Nephron progenitor cell (in vitro differentiated cells): ENCODE measurements around the gene PTPRK.

Source experiments
- DNase-seq: peaks from one replicate; pipeline ENCODE4 v3.0.0; 2021
- H3K27ac Mint-ChIP-seq: 2 replicates; pipeline ENCODE4 v1.8.0; 2021; ENCODE audit warnings: mild to moderate bottlenecking, moderate library complexity, mixed read lengths
- H3K27me3 Mint-ChIP-seq: 2 replicates; pipeline ENCODE4 v1.8.0; 2021; ENCODE audit warnings: mild to moderate bottlenecking, low read depth, mixed read lengths; ENCODE audit not compliant: poor library complexity
- H3K36me3 Mint-ChIP-seq: 2 replicates; pipeline ENCODE4 v1.8.0; 2021; ENCODE audit warnings: low read depth, mixed read lengths
- H3K4me1 Mint-ChIP-seq: 2 replicates; pipeline ENCODE4 v1.8.0; 2021; ENCODE audit warnings: mixed read lengths
- H3K4me3 Mint-ChIP-seq: 2 replicates; pipeline ENCODE4 v1.8.0; 2021; ENCODE audit warnings: mild to moderate bottlenecking, moderate library complexity, mixed read lengths
- H3K9me3 Mint-ChIP-seq: 2 replicates; pipeline ENCODE4 v1.8.0; 2021; ENCODE audit warnings: mild to moderate bottlenecking, moderate library complexity, mixed read lengths
- TF ChIP-seq, protein P1 (sequence below): fragments of 200-600 bp; sonication (generic); IDR thresholded peaks from 2 replicates; pipeline ENCODE4 v1.5.0; 2021; ENCODE audit warnings: antibody characterized with exemption

Gene PTPRK

DNA sequence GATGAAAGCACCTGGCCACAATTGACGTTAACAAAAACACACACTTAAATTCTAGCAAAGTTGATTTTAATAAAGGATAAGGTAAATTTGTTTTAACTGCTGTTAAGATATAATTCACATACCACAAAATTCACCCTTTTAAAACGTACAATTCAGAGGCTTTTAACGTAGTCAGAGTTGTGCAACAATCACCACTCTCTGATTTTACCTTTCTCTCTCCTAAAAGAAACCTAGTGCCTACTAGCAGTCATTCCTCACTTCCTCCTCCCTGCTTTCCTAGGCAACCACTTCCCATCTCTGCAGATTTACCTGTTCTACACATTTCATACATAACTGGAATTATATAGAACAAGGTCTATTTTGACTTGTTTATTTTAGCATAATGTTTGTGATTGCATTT is 58.9 kb downstream of the PTPRK start:
- H3K4me3 Mint-ChIP-seq: no peak overlapping the region
- H3K4me1 Mint-ChIP-seq: no peaks in the 10 kb centered on the region
- TF ChIP-seq, protein P1, sequence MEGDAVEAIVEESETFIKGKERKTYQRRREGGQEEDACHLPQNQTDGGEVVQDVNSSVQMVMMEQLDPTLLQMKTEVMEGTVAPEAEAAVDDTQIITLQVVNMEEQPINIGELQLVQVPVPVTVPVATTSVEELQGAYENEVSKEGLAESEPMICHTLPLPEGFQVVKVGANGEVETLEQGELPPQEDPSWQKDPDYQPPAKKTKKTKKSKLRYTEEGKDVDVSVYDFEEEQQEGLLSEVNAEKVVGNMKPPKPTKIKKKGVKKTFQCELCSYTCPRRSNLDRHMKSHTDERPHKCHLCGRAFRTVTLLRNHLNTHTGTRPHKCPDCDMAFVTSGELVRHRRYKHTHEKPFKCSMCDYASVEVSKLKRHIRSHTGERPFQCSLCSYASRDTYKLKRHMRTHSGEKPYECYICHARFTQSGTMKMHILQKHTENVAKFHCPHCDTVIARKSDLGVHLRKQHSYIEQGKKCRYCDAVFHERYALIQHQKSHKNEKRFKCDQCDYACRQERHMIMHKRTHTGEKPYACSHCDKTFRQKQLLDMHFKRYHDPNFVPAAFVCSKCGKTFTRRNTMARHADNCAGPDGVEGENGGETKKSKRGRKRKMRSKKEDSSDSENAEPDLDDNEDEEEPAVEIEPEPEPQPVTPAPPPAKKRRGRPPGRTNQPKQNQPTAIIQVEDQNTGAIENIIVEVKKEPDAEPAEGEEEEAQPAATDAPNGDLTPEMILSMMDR: no peak
- DNase-seq: no peak
- no peak overlapping the region for H3K27ac Mint-ChIP-seq
- no peaks in the 10 kb centered on the region for H3K36me3 Mint-ChIP-seq
- H3K9me3 Mint-ChIP-seq: no peaks in the 10 kb centered on the region
- no peaks in the 10 kb centered on the region for H3K27me3 Mint-ChIP-seq

DNA sequence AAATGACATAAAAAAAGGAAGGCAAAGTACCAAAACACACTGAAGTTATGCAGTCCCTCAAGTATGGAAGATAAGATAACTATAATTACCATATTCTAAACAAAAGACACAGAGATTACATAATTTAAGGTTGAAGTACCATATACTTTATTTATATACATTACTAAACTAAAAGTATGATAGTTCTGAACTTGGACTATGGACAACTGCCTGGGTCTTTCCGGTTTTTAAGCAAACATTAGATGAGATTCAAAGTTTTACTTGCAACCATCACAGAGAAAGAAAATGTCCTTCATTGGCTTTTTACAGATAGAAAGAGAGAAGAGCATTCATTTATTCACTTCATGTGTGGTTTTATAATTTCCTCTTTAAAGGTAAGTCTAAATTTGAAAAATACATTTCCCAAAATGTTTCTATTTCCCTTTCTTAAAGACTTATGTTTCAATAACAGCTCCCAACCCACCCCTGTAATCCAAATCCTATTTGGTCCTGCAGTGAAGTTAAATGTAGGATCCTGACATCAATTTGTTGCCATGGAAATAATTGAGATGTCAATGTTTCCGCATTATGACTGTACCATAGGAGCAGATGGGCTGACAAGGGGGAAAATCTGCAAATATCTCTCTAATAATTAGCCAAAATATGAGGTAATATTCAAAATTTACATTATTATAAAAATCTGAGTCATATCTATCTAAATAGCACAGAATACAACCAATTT is 63.7 kb downstream of the PTPRK start:
- no peak for DNase-seq
- peaks cover 7% of the 10 kb centered on the region for H3K9me3 Mint-ChIP-seq
- no peak overlapping the region for H3K4me3 Mint-ChIP-seq
- H3K27me3 Mint-ChIP-seq: no peaks in the 10 kb centered on the region
- peaks cover 8% of the 10 kb centered on the region for H3K36me3 Mint-ChIP-seq
- H3K27ac Mint-ChIP-seq: no peak overlapping the region
- H3K4me1 Mint-ChIP-seq: no peaks in the 10 kb centered on the region
- TF ChIP-seq, protein P1: no peak

DNA sequence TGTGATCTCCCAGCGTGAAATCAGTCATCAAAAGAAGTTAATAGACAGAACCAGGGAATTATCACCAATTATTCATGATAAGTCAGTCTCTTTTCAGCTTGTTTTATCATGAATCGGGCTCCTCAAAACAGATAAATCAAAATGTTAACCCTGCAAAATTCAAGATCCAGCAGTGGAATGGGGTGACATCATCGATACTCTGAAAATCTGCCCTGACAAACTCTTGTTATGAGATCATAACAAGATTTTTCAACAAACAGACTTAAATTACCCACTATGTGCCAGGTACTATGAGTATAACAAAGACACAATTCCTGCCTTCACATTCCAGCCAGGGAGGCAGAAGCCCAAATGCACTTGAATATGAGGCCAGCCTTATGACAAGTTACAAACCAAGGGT is 64.4 kb downstream of the PTPRK start:
- no peak overlapping the region for H3K4me3 Mint-ChIP-seq
- H3K27me3 Mint-ChIP-seq: no peaks in the 10 kb centered on the region
- TF ChIP-seq, protein P1: no peak
- H3K27ac Mint-ChIP-seq: no peak overlapping the region
- no peak for DNase-seq
- peaks cover 8% of the 10 kb centered on the region for H3K9me3 Mint-ChIP-seq
- H3K36me3 Mint-ChIP-seq: peaks cover 15% of the 10 kb centered on the region
- H3K4me1 Mint-ChIP-seq: no peaks in the 10 kb centered on the region

DNA sequence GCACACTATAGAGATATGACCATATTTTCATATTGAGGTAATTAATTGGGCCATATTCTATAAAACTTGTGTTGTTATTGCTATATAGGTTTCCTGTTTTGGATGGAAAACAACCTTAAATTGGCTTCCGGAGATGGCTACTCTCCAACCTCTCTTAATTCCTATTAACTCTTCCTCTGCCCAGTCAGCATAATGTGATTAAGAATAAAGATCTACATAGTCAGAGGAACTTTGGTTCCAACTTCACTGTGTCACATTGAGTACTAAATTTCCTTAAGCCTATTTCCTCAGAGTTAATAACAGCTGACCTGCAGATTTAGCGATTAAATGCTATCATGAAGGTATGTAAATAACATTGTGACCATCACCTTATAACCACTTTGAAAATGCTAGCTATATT is 67.7 kb downstream of the PTPRK start:
- Mint-ChIP-seq H3K9me3 (peaks cover 8% of the 10 kb centered on the region), H3K4me1 (no peaks in the 10 kb centered on the region), H3K4me3 (no peak overlapping the region), H3K27ac (no peak overlapping the region), H3K27me3 (peaks cover 4% of the 10 kb centered on the region), H3K36me3 (peaks cover 25% of the 10 kb centered on the region)
- DNase-seq: no peak
- TF ChIP-seq, protein P1: no peak

DNA sequence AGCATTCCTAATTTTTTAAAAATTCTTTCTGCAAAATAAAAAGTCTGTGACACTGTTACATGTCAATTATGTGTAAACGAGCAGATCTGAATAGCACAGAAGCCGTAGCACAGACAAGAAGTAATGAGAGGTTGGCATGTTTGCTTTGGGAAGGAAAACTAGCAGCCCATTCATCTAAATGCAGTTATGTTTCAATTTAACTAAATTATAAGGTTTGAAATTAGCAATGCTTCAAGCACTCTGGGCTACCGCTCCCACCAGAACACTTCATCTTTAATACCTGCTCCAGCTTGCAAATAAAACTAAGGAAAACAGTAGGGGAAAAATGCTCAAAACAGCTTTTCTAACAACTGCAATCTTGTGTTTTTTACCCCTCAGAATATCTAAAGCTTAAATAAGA is 73.9 kb downstream of the PTPRK start:
- Mint-ChIP-seq H3K4me3 (no peak overlapping the region), H3K9me3 (no peaks in the 10 kb centered on the region), H3K27ac (no peak overlapping the region), H3K4me1 (peaks cover 8% of the 10 kb centered on the region), H3K27me3 (peaks cover 4% of the 10 kb centered on the region), H3K36me3 (peaks cover 19% of the 10 kb centered on the region)
- no peak for DNase-seq
- TF ChIP-seq, protein P1: no peak

DNA sequence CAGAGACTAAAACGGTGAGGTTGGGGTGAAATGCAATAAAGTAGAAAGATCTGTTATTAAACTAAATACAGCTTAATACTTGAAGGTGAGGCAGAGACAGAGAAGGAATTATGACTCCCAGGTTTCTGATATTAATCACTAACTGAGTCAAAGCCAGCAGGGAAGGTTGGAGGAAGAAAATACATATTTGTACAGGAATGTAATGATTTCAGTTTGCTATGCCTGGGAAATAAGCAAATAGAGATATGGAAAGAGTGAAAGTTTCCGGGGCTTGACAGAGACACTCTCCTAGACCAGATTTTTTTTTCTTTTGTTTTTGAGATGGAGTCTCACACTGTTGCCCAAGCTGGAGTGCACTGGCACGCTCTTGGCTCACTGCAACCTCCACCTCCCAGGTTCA is 76.8 kb downstream of the PTPRK start:
- H3K4me1 Mint-ChIP-seq: peaks cover 8% of the 10 kb centered on the region
- H3K27me3 Mint-ChIP-seq: no peaks in the 10 kb centered on the region
- TF ChIP-seq, protein P1: no peak
- peaks cover 13% of the 10 kb centered on the region for H3K36me3 Mint-ChIP-seq
- H3K27ac Mint-ChIP-seq: peak overlapping the region; percentile 58
- H3K9me3 Mint-ChIP-seq: no peaks in the 10 kb centered on the region
- DNase-seq: no peak
- H3K4me3 Mint-ChIP-seq: no peak overlapping the region
